CD4-positive, alpha-beta T cell (primary cell): ENCODE data around the gene CNTROB. TPM values are rescaled to one million over a fixed set of nuclear protein-coding genes. Genes with fewer than 3 reads are reported as not detected.

Experiments used
- ATAC-seq: fragments of 200-7000 bp; cut with Tn5 transposase; one replicate; pipeline ENCODE4 v1.10.0; 2022; ENCODE audit warnings: mild to moderate bottlenecking; ENCODE audit not compliant: poor library complexity
- CTCF ChIA-PET: fragments of 350-600 bp; sonication (Branson Sonifier 250); formaldehyde crosslinking; loops from one replicate; lab custom pipeline; 2021; ENCODE audit warnings: antibody characterized with exemption, inconsistent platforms; lab: Charles Lee
- POLR2A ChIA-PET: fragments of 350-600 bp; sonication (Branson Sonifier 250); formaldehyde crosslinking; loops from one replicate; lab custom pipeline; 2021; ENCODE audit warnings: antibody characterized with exemption, inconsistent platforms; lab: Charles Lee
- DNase-seq, 14 experiments: peaks; one replicate each; pipeline ENCODE4 v3.0.0-alpha.2; 2013 to 2020; ENCODE audit warnings: mixed read lengths in 2 of 14
- H3K27ac ChIP-seq, 2 donors: one replicate each; pipeline versions ENCODE4 v1.5.1 to v1.7.0; 2013; ENCODE audit warnings: low read length in 2 of 2, low read depth in 1 of 2, mild to moderate bottlenecking in 1 of 2
- H3K27me3 ChIP-seq, 2 experiments: 1 replicate in 1 of 2; 2 replicates in 1 of 2; pipeline versions ENCODE4 v1.6.1 to v1.7.0; 2013; ENCODE audit warnings: low read length in 2 of 2, control low read depth in 1 of 2, mild to moderate bottlenecking in 1 of 2, moderate library complexity in 1 of 2; ENCODE audit not compliant: insufficient read depth in 2 of 2, control insufficient read depth in 1 of 2
- H3K36me3 ChIP-seq: one replicate; pipeline ENCODE4 v1.6.1; 2013; ENCODE audit warnings: low read length, control low read depth; ENCODE audit not compliant: insufficient read depth
- H3K4me1 ChIP-seq: one replicate; pipeline ENCODE4 v1.6.1; 2013; ENCODE audit warnings: low read length, control low read depth; ENCODE audit not compliant: insufficient read depth
- H3K4me3 ChIP-seq: one replicate; pipeline ENCODE4 v1.5.1; 2013; ENCODE audit warnings: mild to moderate bottlenecking, low read length, moderate library complexity
- H3K9me3 ChIP-seq, 2 experiments: 1 replicate in 1 of 2; 2 replicates in 1 of 2; pipeline versions ENCODE4 v1.6.1 to v1.7.0; 2013; ENCODE audit warnings: low read length in 2 of 2, mild to moderate bottlenecking in 2 of 2, control low read depth in 1 of 2, moderate library complexity in 1 of 2; ENCODE audit not compliant: control insufficient read depth in 1 of 2, insufficient read depth in 1 of 2
- H3K27ac Mint-ChIP-seq: one replicate; pipeline ENCODE4 v1.8.0; 2020; ENCODE audit warnings: mixed read lengths
- H3K27me3 Mint-ChIP-seq: one replicate; pipeline ENCODE4 v1.8.0; 2021; ENCODE audit warnings: mixed read lengths
- H3K36me3 Mint-ChIP-seq: one replicate; pipeline ENCODE4 v1.8.0; 2021; ENCODE audit warnings: low read depth, mixed read lengths
- H3K4me1 Mint-ChIP-seq: one replicate; pipeline ENCODE4 v1.8.0; 2021; ENCODE audit warnings: low read depth, mixed read lengths
- H3K4me3 Mint-ChIP-seq: one replicate; pipeline ENCODE4 v1.8.0; 2020; ENCODE audit warnings: mild to moderate bottlenecking, mixed read lengths
- H3K9me3 Mint-ChIP-seq: one replicate; pipeline ENCODE4 v1.8.0; 2020; ENCODE audit warnings: mixed read lengths
- intact Hi-C, 2 experiments: fragments of 100-400 bp; cut with DNase I in 1 of 2; cut with micrococcal nuclease in 1 of 2; formaldehyde crosslinking; loops; one replicate each; pipeline versions ENCODE4 v1.15.1 to v1.9.0; 2023 to 2025; cut with DNase I, micrococcal nuclease
- total RNA-seq, 174 experiments: library from RNA in 2 of 174; stranded (reverse) in 2 of 174; gene quantifications; one replicate each; pipeline ENCODE4 v1.2.3 and lab custom pipeline; 2021 to 2026
- TF ChIP-seq, protein P1 (sequence below): fragments of 200-600 bp; IDR thresholded peaks from one replicate; pipeline ENCODE4 v1.8.0; 2022; ENCODE audit warnings: antibody characterized with exemption, mild to moderate bottlenecking

Gene CNTROB
- total RNA-seq, 2 experiments from 2014 or later = 20.6 to 21.9 TPM

DNA sequence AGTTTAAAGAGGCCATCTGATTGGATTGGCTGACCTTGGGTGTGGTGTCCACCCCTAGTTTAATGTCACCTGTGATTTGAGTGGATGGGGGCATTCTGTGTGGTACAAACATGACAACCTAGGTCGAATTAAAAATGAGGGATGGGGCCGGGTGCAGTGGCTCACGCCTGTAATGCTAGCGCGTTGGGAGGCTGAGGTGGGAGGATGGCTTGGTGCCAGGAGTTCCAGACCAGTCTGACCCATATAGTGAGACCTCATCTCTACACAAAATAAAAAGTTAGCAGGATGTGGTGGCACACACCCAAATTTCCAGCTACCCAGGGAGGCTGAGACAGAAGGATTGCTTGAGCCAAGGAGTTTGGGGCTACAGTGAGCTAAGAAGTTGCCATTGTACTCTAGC is 14.4 kb downstream of the CNTROB start:
- CTCF ChIA-PET = interaction anchor here (0.8 to 1.4 kb wide), 2 partner anchors 44 to 114 kb away, joined by 3 to 4 read pairs; no protein-coding TSS in a partner anchor
- Histone ChIP-seq H3K4me3 (no peak overlapping the region), H3K9me3 (no peaks in the 10 kb centered on the region), H3K4me1 (no peaks in the 10 kb centered on the region), H3K27me3 (no peaks in the 10 kb centered on the region), H3K27ac (no peak overlapping the region), H3K36me3 (peaks cover 57% of the 10 kb centered on the region)
- intact Hi-C loops = no loop called here
- Mint-ChIP-seq H3K9me3 (no peaks in the 10 kb centered on the region), H3K4me3 (no peak overlapping the region), H3K4me1 (peaks cover 7% of the 10 kb centered on the region), H3K36me3 (peaks cover 74% of the 10 kb centered on the region), H3K27me3 (no peaks in the 10 kb centered on the region), H3K27ac (no peak overlapping the region)
- POLR2A ChIA-PET = no interaction called here
- TF ChIP-seq, protein P1, sequence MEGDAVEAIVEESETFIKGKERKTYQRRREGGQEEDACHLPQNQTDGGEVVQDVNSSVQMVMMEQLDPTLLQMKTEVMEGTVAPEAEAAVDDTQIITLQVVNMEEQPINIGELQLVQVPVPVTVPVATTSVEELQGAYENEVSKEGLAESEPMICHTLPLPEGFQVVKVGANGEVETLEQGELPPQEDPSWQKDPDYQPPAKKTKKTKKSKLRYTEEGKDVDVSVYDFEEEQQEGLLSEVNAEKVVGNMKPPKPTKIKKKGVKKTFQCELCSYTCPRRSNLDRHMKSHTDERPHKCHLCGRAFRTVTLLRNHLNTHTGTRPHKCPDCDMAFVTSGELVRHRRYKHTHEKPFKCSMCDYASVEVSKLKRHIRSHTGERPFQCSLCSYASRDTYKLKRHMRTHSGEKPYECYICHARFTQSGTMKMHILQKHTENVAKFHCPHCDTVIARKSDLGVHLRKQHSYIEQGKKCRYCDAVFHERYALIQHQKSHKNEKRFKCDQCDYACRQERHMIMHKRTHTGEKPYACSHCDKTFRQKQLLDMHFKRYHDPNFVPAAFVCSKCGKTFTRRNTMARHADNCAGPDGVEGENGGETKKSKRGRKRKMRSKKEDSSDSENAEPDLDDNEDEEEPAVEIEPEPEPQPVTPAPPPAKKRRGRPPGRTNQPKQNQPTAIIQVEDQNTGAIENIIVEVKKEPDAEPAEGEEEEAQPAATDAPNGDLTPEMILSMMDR = no peak
- DNase-seq (no peak), ATAC-seq (no peak)

DNA sequence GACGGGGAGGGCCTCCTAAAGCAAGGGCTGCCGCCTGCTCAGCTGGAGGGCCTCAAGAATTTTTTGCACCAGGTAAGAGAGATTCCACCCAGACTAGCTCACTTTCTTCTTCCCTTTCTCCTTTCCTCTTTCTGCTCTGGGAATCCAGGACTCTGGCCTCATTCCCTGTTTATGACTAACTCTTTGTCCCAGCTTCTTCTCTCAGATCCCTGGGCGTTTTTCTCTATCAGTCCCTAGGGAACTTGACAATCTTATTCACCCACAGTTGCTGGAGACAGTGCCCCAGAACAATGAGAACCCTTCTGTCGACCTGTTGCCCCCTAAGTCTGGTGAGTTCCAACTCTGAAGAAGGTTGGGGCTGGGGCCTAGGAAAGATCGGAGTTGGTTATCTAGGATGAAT is 15.6 kb downstream of the CNTROB start:
- Mint-ChIP-seq H3K4me3 (no peak overlapping the region), H3K9me3 (no peaks in the 10 kb centered on the region), H3K27me3 (no peaks in the 10 kb centered on the region), H3K27ac (no peak overlapping the region), H3K36me3 (peaks cover 67% of the 10 kb centered on the region), H3K4me1 (peaks cover 10% of the 10 kb centered on the region)
- Histone ChIP-seq H3K9me3 (no peaks in the 10 kb centered on the region), H3K27me3 (no peaks in the 10 kb centered on the region), H3K4me3 (no peak overlapping the region), H3K4me1 (no peaks in the 10 kb centered on the region), H3K36me3 (peaks cover 54% of the 10 kb centered on the region), H3K27ac (no peak overlapping the region)
- POLR2A ChIA-PET = no interaction called here
- TF ChIP-seq, protein P1 = no peak
- CTCF ChIA-PET = interaction anchor here (1.4 kb wide), 1 partner anchor 42 kb away, joined by 4 read pairs; no protein-coding TSS in a partner anchor
- intact Hi-C loops = no loop called here
- DNase-seq = no peak
- no peak for ATAC-seq

DNA sequence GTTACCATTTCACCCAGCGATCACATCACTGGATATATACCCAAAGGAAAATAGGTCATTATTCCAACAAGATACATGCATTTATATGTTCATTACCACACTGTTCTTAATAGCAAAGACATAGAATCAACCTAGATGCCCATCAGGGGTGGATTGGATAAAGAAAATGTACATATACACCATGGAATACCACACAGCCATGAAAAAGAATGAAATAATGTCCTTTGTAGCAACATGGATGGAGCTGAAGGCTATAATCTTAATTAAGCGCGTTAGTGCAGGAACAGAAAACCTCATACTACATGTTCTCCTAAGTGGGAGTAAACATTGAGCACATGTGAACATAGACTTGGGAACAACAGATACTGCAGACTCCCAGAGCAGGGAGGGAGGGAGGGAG is 18.6 kb downstream of the CNTROB start:
- DNase-seq (no peak), ATAC-seq (no peak)
- peaks cover 44% of the 10 kb centered on the region for H3K36me3 Mint-ChIP-seq
- no peak overlapping the region for H3K4me3 ChIP-seq
- H3K27me3 ChIP-seq = no peaks in the 10 kb centered on the region
- H3K27me3 Mint-ChIP-seq = no peaks in the 10 kb centered on the region
- ChIA-PET CTCF (no interaction called here), POLR2A (no interaction called here)
- H3K4me3 Mint-ChIP-seq = no peak overlapping the region
- intact Hi-C loops = no loop called here
- TF ChIP-seq, protein P1 = no peak
- peaks cover 33% of the 10 kb centered on the region for H3K36me3 ChIP-seq
- peaks cover 10% of the 10 kb centered on the region for H3K4me1 Mint-ChIP-seq
- no peaks in the 10 kb centered on the region for H3K4me1 ChIP-seq
- no peak overlapping the region for H3K27ac Mint-ChIP-seq
- H3K27ac ChIP-seq = no peak overlapping the region
- H3K9me3 Mint-ChIP-seq = no peaks in the 10 kb centered on the region
- no peaks in the 10 kb centered on the region for H3K9me3 ChIP-seq
